Thyroid gland (tissue), 4 donors: ENCODE measurements around the gene TET1. TPM values are rescaled to one million over a fixed set of nuclear protein-coding genes. Genes with fewer than 3 reads are reported as not detected.
"Not testable (repeated sequence)": the region's sequence is repeated elsewhere in the genome, so short reads cannot be mapped to it uniquely, and the experiment has no call there.

Experiments
- DNase-seq, 2 donors: peaks; one replicate each; pipeline ENCODE4 v3.0.0-alpha.2; 2019
- H3K27ac ChIP-seq, 3 donors: fragments of 200-600 bp; sonication (generic); 1 replicate in 2 of 3; 2 replicates in 1 of 3; pipeline ENCODE4 v1.5.1; 2016 to 2019; ENCODE audit warnings: mild to moderate bottlenecking in 1 of 3, moderate library complexity in 1 of 3
- H3K27me3 ChIP-seq: fragments of 200-600 bp; sonication (generic); one replicate; pipeline ENCODE4 v1.5.1; 2019
- H3K36me3 ChIP-seq, 2 donors: fragments of 200-600 bp; sonication (generic); one replicate each; pipeline ENCODE4 v1.5.1; 2016 to 2019
- H3K4me1 ChIP-seq, 2 donors: fragments of 200-600 bp; sonication (generic); one replicate each; pipeline ENCODE4 v1.5.1; 2017 to 2019
- H3K4me3 ChIP-seq, 3 donors: fragments of 200-600 bp; sonication (generic); replicated peaks in 1 of 3; 1 replicate in 2 of 3; 2 replicates in 1 of 3; pipeline ENCODE4 v1.5.1; 2016; ENCODE audit warnings: mild to moderate bottlenecking in 1 of 3
- H3K9me3 ChIP-seq: fragments of 200-600 bp; sonication (generic); one replicate; pipeline ENCODE4 v1.5.1; 2017
- POLR2A ChIP-seq, 2 donors: fragments of 450-650 bp; IDR thresholded peaks; one replicate each; pipeline ENCODE4 v1.6.1; 2017; ENCODE audit warnings: antibody characterized with exemption in 2 of 2, mild to moderate bottlenecking in 2 of 2, moderate library complexity in 1 of 2
- WGBS, 2 donors: methylation state at CpG; one replicate each; pipeline ENCODE4 v1.1.5; 2017; 5-methylcytosine and 5-hydroxymethylcytosine counted together
- intact Hi-C: fragments of 100-400 bp; cut with DNase I; formaldehyde crosslinking; loops from one replicate; pipeline ENCODE4 v1.15.1; 2023
- total RNA-seq, 4 donors: library from RNA; depleted of rRNA; stranded (reverse); fragments of >200 nt; gene quantifications; one replicate each; pipeline ENCODE4 v1.2.3, GENCODE V29; 2016
- TF ChIP-seq, protein P1 (sequence below), 6 experiments: fragments of 200-600 bp in 3 of 6; fragments of 450-650 bp in 3 of 6; sonication (generic) in 3 of 6; IDR thresholded peaks; one replicate each; pipeline ENCODE4 v1.5.1; 2016 to 2019; ENCODE audit warnings: antibody characterized with exemption in 6 of 6, mild to moderate bottlenecking in 2 of 6, inconsistent platforms in 1 of 6, moderate library complexity in 1 of 6

Gene TET1
- total RNA-seq, 4 donors from 2014 or later, result 7.4 to 11.4 (median 9.7) TPM

DNA sequence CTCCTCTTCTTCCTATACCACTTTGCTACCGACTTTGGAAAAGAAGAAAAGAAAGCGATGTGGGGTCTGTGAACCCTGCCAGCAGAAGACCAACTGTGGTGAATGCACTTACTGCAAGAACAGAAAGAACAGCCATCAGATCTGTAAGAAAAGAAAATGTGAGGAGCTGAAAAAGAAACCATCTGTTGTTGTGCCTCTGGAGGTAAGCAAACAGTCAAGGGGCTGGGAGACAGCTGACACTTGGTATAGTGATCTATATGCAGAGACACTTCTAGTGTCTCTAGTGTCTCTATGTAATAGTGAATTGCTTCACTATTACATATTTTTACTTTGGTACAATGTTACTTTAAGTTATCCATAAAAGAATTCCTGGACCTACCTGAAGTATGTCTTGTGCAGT lies 13.9 kb downstream of the TET1 start:
- Histone ChIP-seq H3K36me3 (peaks cover 0 to 3% of the 10 kb centered on the region in 2 donors), H3K4me1 (peaks cover 7 to 8% of the 10 kb centered on the region in 2 donors), H3K9me3 (no peaks in the 10 kb centered on the region), H3K27me3 (no peaks in the 10 kb centered on the region), H3K4me3 (no peak overlapping the region), H3K27ac (no peak overlapping the region)
- WGBS, 2 donors, result 76 to 84% methylated on average over 2 of the region's 2 CpGs
- no peak for DNase-seq
- TF ChIP-seq, protein P1, sequence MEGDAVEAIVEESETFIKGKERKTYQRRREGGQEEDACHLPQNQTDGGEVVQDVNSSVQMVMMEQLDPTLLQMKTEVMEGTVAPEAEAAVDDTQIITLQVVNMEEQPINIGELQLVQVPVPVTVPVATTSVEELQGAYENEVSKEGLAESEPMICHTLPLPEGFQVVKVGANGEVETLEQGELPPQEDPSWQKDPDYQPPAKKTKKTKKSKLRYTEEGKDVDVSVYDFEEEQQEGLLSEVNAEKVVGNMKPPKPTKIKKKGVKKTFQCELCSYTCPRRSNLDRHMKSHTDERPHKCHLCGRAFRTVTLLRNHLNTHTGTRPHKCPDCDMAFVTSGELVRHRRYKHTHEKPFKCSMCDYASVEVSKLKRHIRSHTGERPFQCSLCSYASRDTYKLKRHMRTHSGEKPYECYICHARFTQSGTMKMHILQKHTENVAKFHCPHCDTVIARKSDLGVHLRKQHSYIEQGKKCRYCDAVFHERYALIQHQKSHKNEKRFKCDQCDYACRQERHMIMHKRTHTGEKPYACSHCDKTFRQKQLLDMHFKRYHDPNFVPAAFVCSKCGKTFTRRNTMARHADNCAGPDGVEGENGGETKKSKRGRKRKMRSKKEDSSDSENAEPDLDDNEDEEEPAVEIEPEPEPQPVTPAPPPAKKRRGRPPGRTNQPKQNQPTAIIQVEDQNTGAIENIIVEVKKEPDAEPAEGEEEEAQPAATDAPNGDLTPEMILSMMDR (IDR thresholded peaks at IDR 0.05), result no peak
- no peak for TF ChIP-seq POLR2A (IDR thresholded peaks at IDR 0.05)
- intact Hi-C loops, result no loop called here

DNA sequence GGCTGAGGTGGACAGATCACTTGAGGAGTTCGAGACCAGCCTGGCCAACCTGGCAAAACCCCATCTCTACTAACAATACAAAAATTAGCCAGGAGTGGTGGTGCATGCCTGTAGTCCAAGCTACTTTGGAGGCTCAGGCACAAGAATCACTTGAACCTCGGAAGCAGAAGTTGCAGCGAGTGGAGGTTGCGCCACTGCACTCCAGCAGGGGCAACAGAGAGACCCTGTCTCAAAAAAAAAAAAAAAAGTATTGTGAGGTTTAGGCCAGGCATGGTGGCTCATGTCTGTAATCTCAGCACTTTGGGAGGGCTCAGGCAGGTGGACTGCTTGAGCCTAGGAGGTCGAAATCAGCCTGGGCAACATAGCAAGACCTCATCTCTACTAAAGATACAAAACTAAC lies 16.0 kb downstream of the TET1 start:
- H3K4me1 ChIP-seq, result peaks cover 7 to 8% of the 10 kb centered on the region in 2 donors
- no peaks in the 10 kb centered on the region for H3K9me3 ChIP-seq
- no peak for DNase-seq
- TF ChIP-seq POLR2A (IDR thresholded peaks at IDR 0.05), result no peak
- TF ChIP-seq, protein P1 (IDR thresholded peaks at IDR 0.05), result no peak
- no peaks in the 10 kb centered on the region for H3K27me3 ChIP-seq
- peaks cover 0 to 3% of the 10 kb centered on the region in 2 donors for H3K36me3 ChIP-seq
- H3K4me3 ChIP-seq, result no peak overlapping the region
- WGBS, 2 donors, result 96 to 97% methylated on average over 4 to 5 of the region's 5 CpGs
- intact Hi-C loops, result no loop called here
- no peak overlapping the region for H3K27ac ChIP-seq

- Histone ChIP-seq H3K27me3 (no peaks in the 10 kb centered on the region), H3K4me1 (peaks cover 4 to 7% of the 10 kb centered on the region in 2 donors), H3K9me3 (no peaks in the 10 kb centered on the region), H3K36me3 (no peaks in the 10 kb centered on the region), H3K27ac (no peak overlapping the region), H3K4me3 (no peak overlapping the region)
- intact Hi-C loops, result no loop called here
- WGBS, 2 donors, result 87 to 89% methylated on average over 2 of the region's 2 CpGs
- DNase-seq, result no peak
- TF ChIP-seq, protein P1 (IDR thresholded peaks at IDR 0.05), result no peak
- TF ChIP-seq POLR2A (IDR thresholded peaks at IDR 0.05), result no peak
Observed at GRCh38 chr10:68578974-68579373, 18.8 kb downstream of the TET1 start.

GRCh38 chr10:68584187-68584586 lies 24.1 kb downstream of the TET1 start:
- H3K9me3 ChIP-seq, H3K4me1 ChIP-seq, H3K4me3 ChIP-seq, intact Hi-C loops, H3K27ac ChIP-seq, H3K36me3 ChIP-seq, DNase-seq, H3K27me3 ChIP-seq: not testable (repeated sequence)
- 95 to 96% methylated on average over 6 of the region's 6 CpGs for WGBS, 2 donors

DNA sequence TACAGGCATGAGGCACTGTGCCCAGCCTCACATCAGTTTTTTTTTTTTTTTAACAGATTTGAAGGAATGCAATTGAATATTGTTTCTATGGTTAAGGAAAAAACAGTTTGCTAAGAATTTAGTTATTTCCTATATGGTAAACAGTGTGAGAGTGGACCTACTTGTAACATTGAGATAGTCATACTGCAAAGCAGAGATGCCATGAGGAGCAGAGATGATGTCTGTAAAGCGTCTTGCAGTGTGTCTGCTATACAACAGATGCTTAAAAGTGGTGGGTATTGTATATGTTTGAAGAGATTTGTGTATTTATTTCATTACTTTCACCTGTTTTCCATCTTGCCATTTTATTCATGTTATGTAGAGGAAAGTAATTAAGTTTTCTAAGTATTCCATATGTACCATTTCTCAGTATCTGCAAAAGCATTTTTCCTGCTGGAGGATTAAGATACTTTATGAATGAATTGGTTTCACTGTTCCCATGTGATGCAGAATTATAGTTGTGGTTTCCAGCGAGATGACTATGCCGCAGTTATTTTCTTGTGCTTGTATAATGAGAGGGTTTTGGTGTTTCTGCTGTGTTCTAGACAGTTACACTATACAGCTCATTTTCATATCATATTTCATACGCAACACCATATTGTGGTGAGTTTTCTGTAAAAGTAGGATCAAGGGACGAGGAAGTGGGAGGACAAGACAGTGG lies 26.6 kb downstream of the TET1 start:
- WGBS, 2 donors, result 92 to 96% methylated on average over 5 of the region's 5 CpGs
- no peak for TF ChIP-seq POLR2A (IDR thresholded peaks at IDR 0.05)
- TF ChIP-seq, protein P1 (IDR thresholded peaks at IDR 0.05), result no peak
- H3K4me1 ChIP-seq, result no peaks in the 10 kb centered on the region
- no peaks in the 10 kb centered on the region for H3K36me3 ChIP-seq
- no peaks in the 10 kb centered on the region for H3K9me3 ChIP-seq
- no peak for DNase-seq
- H3K27ac ChIP-seq, result no peak overlapping the region
- no peak overlapping the region for H3K4me3 ChIP-seq
- intact Hi-C loops, result no loop called here
- H3K27me3 ChIP-seq, result no peaks in the 10 kb centered on the region
